ENCODE measurements around the gene SGIP1. TPM values are rescaled to one million over a fixed set of nuclear protein-coding genes. Genes with fewer than 3 reads are reported as not detected.

SGIP1 gene
- total RNA-seq, 1 donor from 2014 or later = 31.8 TPM

DNA sequence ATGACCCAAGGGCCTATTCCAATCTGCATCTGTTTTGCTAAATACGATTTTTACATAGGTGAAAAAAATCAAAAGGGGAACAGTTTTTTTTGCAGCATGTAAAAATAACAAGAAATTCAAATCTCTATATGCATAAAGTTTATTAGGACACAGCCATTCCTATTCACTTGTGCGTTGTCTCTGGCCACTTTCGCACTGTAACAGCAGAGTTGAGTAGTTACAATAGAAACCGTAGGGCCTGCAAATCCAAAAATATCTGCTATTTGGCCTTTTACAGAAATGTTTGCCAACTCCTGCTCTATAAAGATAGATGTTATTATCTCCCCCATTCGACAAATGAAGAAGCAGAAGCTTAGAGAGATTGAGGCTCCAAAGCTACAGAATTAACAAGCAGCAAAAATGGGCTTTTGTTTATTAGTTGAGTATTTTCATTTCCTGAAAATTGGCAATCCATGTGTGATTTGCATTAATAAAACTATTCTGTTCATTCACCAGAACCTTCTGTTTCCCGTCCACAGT lies 223.8 kb downstream of the SGIP1 start:
- Mint-ChIP-seq H3K9me3 (ENCODE audit: low read depth) (peaks cover 4% of the 10 kb centered on the region), H3K36me3 (ENCODE audit: low read depth) (peaks cover 2% of the 10 kb centered on the region), H3K27me3 (ENCODE audit: low read depth) (no peaks in the 10 kb centered on the region), H3K27ac (ENCODE audit: unreplicated experiment) (no peak overlapping the region), H3K4me1 (ENCODE audit: low read depth) (peaks cover 4% of the 10 kb centered on the region), H3K4me3 (ENCODE audit: unreplicated experiment) (no peak overlapping the region)
- TF ChIP-seq, protein P1, sequence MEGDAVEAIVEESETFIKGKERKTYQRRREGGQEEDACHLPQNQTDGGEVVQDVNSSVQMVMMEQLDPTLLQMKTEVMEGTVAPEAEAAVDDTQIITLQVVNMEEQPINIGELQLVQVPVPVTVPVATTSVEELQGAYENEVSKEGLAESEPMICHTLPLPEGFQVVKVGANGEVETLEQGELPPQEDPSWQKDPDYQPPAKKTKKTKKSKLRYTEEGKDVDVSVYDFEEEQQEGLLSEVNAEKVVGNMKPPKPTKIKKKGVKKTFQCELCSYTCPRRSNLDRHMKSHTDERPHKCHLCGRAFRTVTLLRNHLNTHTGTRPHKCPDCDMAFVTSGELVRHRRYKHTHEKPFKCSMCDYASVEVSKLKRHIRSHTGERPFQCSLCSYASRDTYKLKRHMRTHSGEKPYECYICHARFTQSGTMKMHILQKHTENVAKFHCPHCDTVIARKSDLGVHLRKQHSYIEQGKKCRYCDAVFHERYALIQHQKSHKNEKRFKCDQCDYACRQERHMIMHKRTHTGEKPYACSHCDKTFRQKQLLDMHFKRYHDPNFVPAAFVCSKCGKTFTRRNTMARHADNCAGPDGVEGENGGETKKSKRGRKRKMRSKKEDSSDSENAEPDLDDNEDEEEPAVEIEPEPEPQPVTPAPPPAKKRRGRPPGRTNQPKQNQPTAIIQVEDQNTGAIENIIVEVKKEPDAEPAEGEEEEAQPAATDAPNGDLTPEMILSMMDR (IDR thresholded peaks at IDR 0.05) = no peak
- DNase-seq (ENCODE audit: low spot score) = no peak

DNA sequence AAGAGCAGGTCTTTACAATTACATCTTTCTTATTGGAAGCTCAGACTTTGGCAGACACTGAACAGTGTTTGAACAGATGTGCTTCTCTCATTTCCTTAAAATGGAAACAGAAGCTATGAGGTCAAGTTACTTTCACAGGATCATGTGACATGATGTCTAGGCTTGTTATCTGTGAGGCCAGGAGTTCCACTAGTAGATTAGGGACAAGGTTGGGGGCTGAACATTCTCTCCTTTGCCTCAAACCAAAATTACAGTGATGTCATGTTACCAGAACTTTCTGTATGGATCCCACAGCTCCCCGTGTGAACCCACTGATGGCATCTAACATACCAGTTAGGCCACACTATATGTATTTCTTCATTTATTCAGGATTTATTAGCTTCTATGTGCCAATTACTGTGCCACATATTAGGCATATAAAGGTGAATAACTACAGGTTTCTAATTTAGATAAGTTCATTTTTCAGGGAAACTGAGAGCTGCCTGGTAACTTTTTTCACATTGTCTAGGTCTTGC lies 224.3 kb downstream of the SGIP1 start:
- Mint-ChIP-seq H3K27me3 (ENCODE audit: low read depth) (no peaks in the 10 kb centered on the region), H3K27ac (ENCODE audit: unreplicated experiment) (no peak overlapping the region), H3K9me3 (ENCODE audit: low read depth) (peaks cover 7% of the 10 kb centered on the region), H3K4me3 (ENCODE audit: unreplicated experiment) (no peak overlapping the region), H3K36me3 (ENCODE audit: low read depth) (peaks cover 2% of the 10 kb centered on the region), H3K4me1 (ENCODE audit: low read depth) (no peaks in the 10 kb centered on the region)
- no peak for DNase-seq (ENCODE audit: low spot score)
- TF ChIP-seq, protein P1 (IDR thresholded peaks at IDR 0.05) = no peak

DNA sequence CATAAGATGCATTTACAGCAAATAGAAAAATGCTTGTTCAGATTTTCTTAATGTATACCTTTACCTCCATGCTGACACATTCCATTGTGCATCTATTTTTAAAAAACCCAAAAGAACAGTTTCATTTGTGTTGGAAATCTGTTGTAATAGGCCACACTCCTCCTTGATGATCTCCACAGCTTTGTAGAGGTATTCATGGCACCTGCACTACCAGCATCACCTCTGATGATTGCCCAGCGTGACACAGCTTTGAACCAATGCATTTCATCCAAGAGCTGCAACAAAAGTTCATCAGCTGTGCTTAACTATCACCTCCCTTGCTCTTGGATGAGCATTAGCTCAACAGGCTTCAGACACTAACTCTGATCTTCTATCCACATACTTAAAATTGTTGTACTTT lies 226.6 kb downstream of the SGIP1 start:
- peaks cover 2% of the 10 kb centered on the region for H3K36me3 Mint-ChIP-seq (ENCODE audit: low read depth)
- H3K4me3 Mint-ChIP-seq (ENCODE audit: unreplicated experiment) = no peak overlapping the region
- H3K27me3 Mint-ChIP-seq (ENCODE audit: low read depth) = no peaks in the 10 kb centered on the region
- TF ChIP-seq, protein P1 (IDR thresholded peaks at IDR 0.05) = no peak
- H3K4me1 Mint-ChIP-seq (ENCODE audit: low read depth) = no peaks in the 10 kb centered on the region
- H3K27ac Mint-ChIP-seq (ENCODE audit: unreplicated experiment) = no peak overlapping the region
- H3K9me3 Mint-ChIP-seq (ENCODE audit: low read depth) = peaks cover 7% of the 10 kb centered on the region
- DNase-seq (ENCODE audit: low spot score) = no peak

DNA sequence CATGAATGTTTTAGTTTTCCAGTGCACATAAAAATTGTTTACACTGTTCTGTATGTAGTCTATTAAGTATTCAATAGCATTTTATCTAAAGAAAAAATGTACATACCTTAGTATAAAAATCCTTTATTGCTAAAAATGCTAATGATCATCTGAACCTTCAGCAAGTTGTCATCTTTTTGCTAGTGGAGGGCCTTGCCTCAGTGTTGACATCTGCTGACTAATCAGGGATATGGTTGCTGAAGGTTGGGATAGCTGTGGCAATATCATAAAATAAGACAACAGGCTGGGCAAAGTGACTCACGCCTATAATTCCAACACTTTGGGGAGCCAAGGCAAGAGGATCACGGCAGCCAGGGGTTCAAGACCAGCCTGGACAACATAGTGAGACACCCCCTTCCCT lies 227.3 kb downstream of the SGIP1 start:
- Mint-ChIP-seq H3K9me3 (ENCODE audit: low read depth) (peaks cover 7% of the 10 kb centered on the region), H3K4me3 (ENCODE audit: unreplicated experiment) (no peak overlapping the region), H3K36me3 (ENCODE audit: low read depth) (peaks cover 2% of the 10 kb centered on the region), H3K27me3 (ENCODE audit: low read depth) (no peaks in the 10 kb centered on the region), H3K4me1 (ENCODE audit: low read depth) (no peaks in the 10 kb centered on the region), H3K27ac (ENCODE audit: unreplicated experiment) (no peak overlapping the region)
- DNase-seq (ENCODE audit: low spot score) = no peak
- TF ChIP-seq, protein P1 (IDR thresholded peaks at IDR 0.05) = peak; percentile 30

DNA sequence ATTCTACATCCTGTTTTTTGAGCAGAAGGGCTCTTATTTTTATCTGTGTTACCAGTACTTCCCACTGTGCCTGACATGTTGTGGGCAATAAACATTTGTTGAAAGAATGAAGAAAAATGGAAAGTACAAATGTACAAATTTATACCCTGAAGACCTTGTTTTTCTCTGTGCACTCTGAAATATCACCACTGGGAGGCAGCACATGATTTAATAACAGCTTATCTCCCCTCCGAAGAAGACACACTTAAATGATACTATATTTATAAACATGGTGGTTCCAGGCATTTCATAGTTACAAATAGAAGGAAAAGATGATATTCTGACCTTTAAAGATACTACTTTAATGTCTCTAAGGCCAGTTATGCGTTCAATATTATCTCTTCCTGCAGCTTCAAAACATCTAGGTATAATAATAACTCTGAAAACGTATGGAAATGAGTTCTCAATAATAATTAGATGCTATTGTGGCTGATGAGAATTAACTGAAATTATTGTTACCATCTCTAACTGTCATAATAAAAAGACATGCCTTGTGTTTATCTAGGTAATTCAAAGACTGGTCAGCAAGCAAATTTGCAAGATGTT lies 231.1 kb downstream of the SGIP1 start:
- Mint-ChIP-seq H3K9me3 (ENCODE audit: low read depth) (peaks cover 7% of the 10 kb centered on the region), H3K27ac (ENCODE audit: unreplicated experiment) (no peak overlapping the region), H3K4me1 (ENCODE audit: low read depth) (no peaks in the 10 kb centered on the region), H3K27me3 (ENCODE audit: low read depth) (no peaks in the 10 kb centered on the region), H3K4me3 (ENCODE audit: unreplicated experiment) (no peak overlapping the region), H3K36me3 (ENCODE audit: low read depth) (peaks cover 2% of the 10 kb centered on the region)
- no peak for DNase-seq (ENCODE audit: low spot score)
- TF ChIP-seq, protein P1 (IDR thresholded peaks at IDR 0.05) = peak; percentile 97
